Activated CD4-positive, alpha-beta T cell treated with anti-CD3 and anti-CD28 coated beads, Interleukin-2, amount 10 ng/mL, durations not matched to agents 7 days and 5 days (primary cell): ENCODE data around the gene PWWP2B. TPM values are rescaled to one million over a fixed set of nuclear protein-coding genes. Genes with fewer than 3 reads are reported as not detected.
"Not testable (repeated sequence)": the region's sequence is repeated elsewhere in the genome, so short reads cannot be mapped to it uniquely, and the experiment has no call there.

Source experiments
- CTCF ChIA-PET: fragments of 350-600 bp; sonication (Branson Sonifier 250); formaldehyde crosslinking; loops from one replicate; lab custom pipeline; 2021; ENCODE audit warnings: antibody characterized with exemption; lab: Charles Lee
- POLR2A ChIA-PET: fragments of 350-600 bp; sonication (Branson Sonifier 250); formaldehyde crosslinking; loops from one replicate; lab custom pipeline; 2021; ENCODE audit warnings: antibody characterized with exemption; lab: Charles Lee
- DNase-seq: peaks from one replicate; pipeline ENCODE4 v3.0.0-alpha.2; 2020
- H3K27ac Mint-ChIP-seq: one replicate; pipeline ENCODE4 v1.8.0; 2021; ENCODE audit warnings: mild to moderate bottlenecking, moderate library complexity, mixed read lengths
- H3K27me3 Mint-ChIP-seq: one replicate; pipeline ENCODE4 v1.8.0; 2021; ENCODE audit warnings: mixed read lengths
- H3K36me3 Mint-ChIP-seq: one replicate; pipeline ENCODE4 v1.8.0; 2021; ENCODE audit warnings: low read depth, mixed read lengths
- H3K4me1 Mint-ChIP-seq: one replicate; pipeline ENCODE4 v1.8.0; 2021; ENCODE audit warnings: mixed read lengths
- H3K4me3 Mint-ChIP-seq: one replicate; pipeline ENCODE4 v1.8.0; 2021; ENCODE audit warnings: mild to moderate bottlenecking, moderate library complexity, mixed read lengths
- H3K9me3 Mint-ChIP-seq: one replicate; pipeline ENCODE4 v1.8.0; 2021; ENCODE audit warnings: mixed read lengths
- total RNA-seq, 2 experiments: library from RNA; stranded (reverse); gene quantifications; one replicate each; pipeline ENCODE4 v1.2.3, GENCODE V29; 2021

PWWP2B gene
- total RNA-seq, 2 experiments from 2014 or later = 8.1 to 9.3 TPM

DNA sequence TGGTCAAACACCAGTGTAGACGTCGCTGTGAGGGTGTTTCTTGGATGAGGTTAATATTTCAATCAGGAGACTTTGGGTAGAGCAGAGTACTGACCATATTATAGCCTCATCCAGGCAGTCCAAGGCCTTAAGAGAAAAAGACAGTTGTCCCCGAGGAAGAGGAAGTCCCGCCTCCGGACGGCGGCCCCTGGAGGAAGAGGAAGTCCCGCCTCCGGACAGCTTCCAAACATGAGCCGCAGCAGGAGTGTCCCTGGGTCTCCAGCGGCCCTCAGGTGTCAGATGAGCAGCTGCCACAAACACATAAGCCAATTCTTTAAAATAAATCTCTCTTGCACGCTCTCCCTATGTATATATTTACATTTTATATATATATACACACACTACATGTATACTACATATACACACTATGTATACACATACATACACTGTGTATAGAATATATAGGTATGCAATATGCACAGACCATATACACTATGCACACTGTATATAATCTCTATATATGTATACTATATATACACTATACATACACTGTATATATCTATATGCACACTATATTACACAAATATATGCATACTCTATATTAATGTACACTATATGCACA is 37.5 kb downstream of the PWWP2B start:
- ChIA-PET POLR2A (interaction anchor here (0.6 kb wide), 1 partner anchor 262 kb away, joined by 3 read pairs; no protein-coding TSS in a partner anchor), CTCF (interaction anchor here (0.8 to 2.4 kb wide), 3 partner anchors 9 to 35 kb away, joined by 3 to 6 read pairs (median 3); no protein-coding TSS in a partner anchor)
- H3K4me1 Mint-ChIP-seq = peaks cover 8% of the 10 kb centered on the region
- peak overlapping the region; percentile 62 for H3K27ac Mint-ChIP-seq
- no peak overlapping the region for H3K4me3 Mint-ChIP-seq
- no peaks in the 10 kb centered on the region for H3K27me3 Mint-ChIP-seq
- peak; percentile 61 for DNase-seq
- H3K9me3 Mint-ChIP-seq = no peaks in the 10 kb centered on the region
- no peaks in the 10 kb centered on the region for H3K36me3 Mint-ChIP-seq

DNA sequence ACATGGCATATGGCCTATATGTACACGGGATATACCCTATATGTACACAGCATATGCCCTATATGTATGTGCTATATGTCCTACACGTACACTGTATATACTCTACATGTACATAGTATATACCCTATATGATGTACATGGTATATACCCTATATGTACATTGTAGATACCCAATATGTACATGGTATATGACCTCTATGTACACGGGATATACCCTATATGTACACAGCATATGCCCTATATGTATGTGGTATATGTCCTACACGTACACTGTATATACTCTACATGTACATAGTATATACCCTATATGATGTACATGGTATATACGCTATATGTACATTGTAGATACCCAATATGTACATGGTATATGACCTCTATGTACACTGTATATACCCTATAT is 38.3 kb downstream of the PWWP2B start:
- H3K36me3 Mint-ChIP-seq, H3K27ac Mint-ChIP-seq, H3K4me1 Mint-ChIP-seq, H3K9me3 Mint-ChIP-seq, DNase-seq, CTCF ChIA-PET, H3K4me3 Mint-ChIP-seq, POLR2A ChIA-PET, H3K27me3 Mint-ChIP-seq: not testable (repeated sequence)

- H3K4me3 Mint-ChIP-seq, H3K9me3 Mint-ChIP-seq, H3K4me1 Mint-ChIP-seq, POLR2A ChIA-PET, DNase-seq, CTCF ChIA-PET, H3K27me3 Mint-ChIP-seq, H3K36me3 Mint-ChIP-seq, H3K27ac Mint-ChIP-seq: not testable (repeated sequence)
These were observed 39.1 kb downstream of the PWWP2B start for GRCh38 chr10:132436096-132436495.

DNA sequence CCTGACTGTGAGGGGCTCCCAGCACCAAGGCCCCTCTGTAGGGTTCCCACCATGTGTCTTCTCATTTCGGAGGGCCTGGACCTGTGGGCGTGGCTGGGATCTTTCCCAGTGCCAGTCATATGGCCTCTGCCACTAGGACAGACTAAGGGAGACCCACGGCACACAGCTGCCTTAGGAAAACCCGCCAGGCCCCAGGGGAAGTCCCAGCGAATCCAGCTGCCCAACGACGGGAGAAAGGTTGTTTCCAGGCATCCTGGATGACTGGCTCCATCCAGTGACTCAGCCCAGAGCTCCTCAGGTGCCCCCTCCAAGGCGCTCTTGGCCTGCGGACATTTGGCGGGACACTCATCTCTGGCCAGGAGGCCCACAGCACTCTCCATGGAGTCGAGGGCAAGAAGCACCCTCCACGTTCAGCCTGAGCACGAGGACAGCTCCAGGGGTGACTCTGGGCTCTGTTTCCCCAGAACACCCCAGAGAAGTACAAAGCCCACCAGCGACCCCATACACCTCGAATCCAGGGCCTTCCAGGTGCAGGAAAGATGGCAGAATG is 39.9 kb downstream of the PWWP2B start:
- Mint-ChIP-seq H3K27ac (no peak overlapping the region), H3K4me3 (no peak overlapping the region), H3K4me1 (peaks cover 7% of the 10 kb centered on the region), H3K27me3 (no peaks in the 10 kb centered on the region), H3K36me3 (no peaks in the 10 kb centered on the region), H3K9me3 (peaks cover 2% of the 10 kb centered on the region)
- ChIA-PET POLR2A (no interaction called here), CTCF (no interaction called here)
- no peak for DNase-seq

DNA sequence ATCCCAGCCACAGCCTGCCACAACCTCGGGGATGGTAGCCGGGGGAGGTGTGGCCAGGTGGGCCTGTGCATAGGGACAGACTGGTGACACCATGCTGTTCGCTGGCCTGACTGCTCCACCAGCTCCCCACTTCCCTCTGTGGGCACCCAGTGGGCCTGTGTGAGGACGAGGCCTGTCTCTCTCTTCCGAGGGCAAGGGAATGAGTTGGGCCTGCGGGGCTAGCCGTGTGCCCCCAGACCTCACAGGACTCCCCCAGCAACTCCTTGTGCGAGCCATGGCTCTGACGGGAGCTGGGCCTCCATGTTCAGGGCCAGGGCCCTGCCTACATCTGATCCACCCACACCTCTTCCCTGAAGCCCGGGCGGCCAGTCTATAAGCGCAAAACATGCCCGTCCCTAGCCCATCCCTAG is 40.5 kb downstream of the PWWP2B start:
- no peaks in the 10 kb centered on the region for H3K27me3 Mint-ChIP-seq
- H3K4me3 Mint-ChIP-seq = no peak overlapping the region
- H3K4me1 Mint-ChIP-seq = peaks cover 10% of the 10 kb centered on the region
- no peak for DNase-seq
- H3K9me3 Mint-ChIP-seq = peaks cover 5% of the 10 kb centered on the region
- no peak overlapping the region for H3K27ac Mint-ChIP-seq
- ChIA-PET CTCF (interaction anchor here (0.9 kb wide), 1 partner anchor 9 kb away, joined by 4 read pairs; no protein-coding TSS in a partner anchor), POLR2A (no interaction called here)
- no peaks in the 10 kb centered on the region for H3K36me3 Mint-ChIP-seq

DNA sequence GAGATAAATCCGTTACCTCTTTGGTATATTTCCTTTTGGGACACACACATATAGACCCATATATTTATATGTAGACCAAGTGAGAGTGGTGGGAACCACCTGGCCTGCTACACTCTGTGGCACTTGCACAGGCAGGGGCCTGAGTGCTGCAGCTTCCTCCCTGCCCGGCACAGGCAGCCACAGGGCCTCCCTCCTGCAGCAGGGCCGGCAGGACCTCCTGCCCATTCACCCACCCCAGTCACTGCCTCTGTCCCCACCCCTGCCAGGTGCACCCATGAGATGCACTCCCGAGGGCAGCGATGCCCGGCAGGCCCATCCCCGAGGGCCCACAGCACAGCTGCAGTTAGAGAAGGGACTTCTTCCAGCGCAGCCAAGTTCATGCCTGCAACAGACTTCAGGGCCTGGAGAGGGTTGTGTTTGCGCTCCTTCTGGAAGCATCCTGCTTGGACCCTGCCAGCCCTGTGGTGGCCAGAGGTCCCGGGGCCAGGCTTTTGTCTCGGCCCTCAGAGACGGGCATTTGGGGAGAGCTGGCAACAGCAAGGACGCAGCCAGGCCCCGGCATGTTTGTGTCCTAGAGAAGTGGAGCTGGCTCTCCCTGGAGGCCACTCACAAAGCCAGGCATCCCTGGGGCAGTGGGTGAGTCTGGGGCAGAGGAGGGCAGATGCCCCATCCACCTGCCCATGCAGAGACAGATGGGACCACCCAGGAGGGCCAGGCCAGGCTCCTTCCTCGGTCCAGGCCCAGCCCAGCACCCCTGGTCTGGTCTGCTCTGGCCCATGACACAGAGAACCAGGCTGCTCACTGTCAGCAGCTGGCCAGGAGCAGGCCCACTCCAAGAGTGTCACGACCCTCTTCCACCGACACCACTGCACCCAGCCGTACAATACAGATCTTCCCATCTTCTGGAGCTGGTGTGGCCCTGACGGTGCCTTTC is 41.4 kb downstream of the PWWP2B start:
- ChIA-PET POLR2A (no interaction called here), CTCF (interaction anchor here (0.9 to 1.5 kb wide), 2 partner anchors 8 to 19 kb away, joined by 3 to 4 read pairs; no protein-coding TSS in a partner anchor)

DNA sequence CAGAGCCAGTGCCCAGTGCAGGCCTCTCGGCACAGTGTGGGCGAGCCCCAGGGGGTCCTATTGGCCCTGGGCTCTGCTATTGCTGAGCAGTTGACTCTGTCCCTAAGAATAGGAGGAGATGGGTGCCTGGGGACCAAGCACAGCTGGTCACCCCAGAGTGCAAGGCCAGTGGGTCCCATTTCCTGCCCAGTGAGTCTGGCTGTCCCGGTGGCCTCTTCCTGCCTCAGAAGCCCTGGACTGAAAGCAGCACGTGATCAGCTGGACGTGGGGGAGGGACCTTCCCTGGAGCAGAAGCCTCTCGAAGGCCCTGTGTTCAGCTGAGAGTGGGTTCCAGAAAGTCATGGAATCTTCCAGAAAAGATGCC is 42.0 kb downstream of the PWWP2B start:
- no peak for DNase-seq
- H3K36me3 Mint-ChIP-seq = no peaks in the 10 kb centered on the region
- CTCF ChIA-PET = interaction anchor here (1.5 kb wide), 1 partner anchor 19 kb away, joined by 3 read pairs; no protein-coding TSS in a partner anchor
- no peaks in the 10 kb centered on the region for H3K27me3 Mint-ChIP-seq
- peaks cover 5% of the 10 kb centered on the region for H3K9me3 Mint-ChIP-seq
- H3K27ac Mint-ChIP-seq = peak overlapping the region; percentile 57
- H3K4me3 Mint-ChIP-seq = no peak overlapping the region
- POLR2A ChIA-PET = no interaction called here
- peaks cover 12% of the 10 kb centered on the region for H3K4me1 Mint-ChIP-seq

More for the DNA sequence above, 41.4 kb downstream of the PWWP2B start:
- peaks cover 10% of the 10 kb centered on the region for H3K4me1 Mint-ChIP-seq
- H3K27ac Mint-ChIP-seq = peak overlapping the region; percentile 57
- peaks cover 5% of the 10 kb centered on the region for H3K9me3 Mint-ChIP-seq
- H3K27me3 Mint-ChIP-seq = no peaks in the 10 kb centered on the region
- no peak overlapping the region for H3K4me3 Mint-ChIP-seq
- H3K36me3 Mint-ChIP-seq = no peaks in the 10 kb centered on the region
- no peak for DNase-seq

DNA sequence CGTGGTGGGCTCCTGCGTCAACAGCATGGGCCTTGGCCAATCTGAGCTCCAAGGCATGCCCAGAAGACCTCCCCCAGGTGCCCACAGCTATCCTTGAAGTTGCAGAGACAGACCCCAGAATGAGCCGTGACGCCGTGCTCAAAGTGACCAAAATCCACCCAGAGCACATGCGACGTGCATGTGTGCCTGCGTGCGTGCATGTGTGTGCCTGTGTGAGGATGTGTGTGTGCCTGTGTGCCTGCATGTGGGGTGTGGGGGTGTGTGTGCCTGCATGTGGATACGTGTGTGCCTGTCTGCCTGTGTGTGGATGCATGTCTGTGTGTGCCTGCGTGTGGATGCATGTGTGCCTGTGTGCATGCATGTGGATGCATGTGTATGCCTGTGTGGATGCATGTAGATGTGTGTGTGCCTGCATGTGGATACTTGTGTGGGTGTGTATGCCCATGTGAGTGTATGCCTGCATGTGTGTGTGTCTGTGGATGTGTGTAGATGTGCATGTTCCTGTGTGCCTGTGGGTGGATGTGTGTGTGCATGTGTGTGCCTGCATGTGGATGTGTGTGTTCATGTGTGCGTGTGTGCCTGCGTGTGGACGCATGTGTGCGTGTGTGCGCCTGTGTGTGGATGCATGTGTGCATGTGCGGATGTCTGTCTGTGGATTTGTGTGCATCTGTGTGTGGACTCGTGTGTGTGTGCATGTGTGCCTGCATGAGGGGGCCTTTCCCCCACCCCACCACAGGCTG is 42.6 kb downstream of the PWWP2B start:
- H3K36me3 Mint-ChIP-seq = no peaks in the 10 kb centered on the region
- POLR2A ChIA-PET = no interaction called here
- H3K27me3 Mint-ChIP-seq = no peaks in the 10 kb centered on the region
- DNase-seq = no peak
- CTCF ChIA-PET = interaction anchor here (1.5 kb wide), 1 partner anchor 20 kb away, joined by 3 read pairs; no protein-coding TSS in a partner anchor
- H3K4me1 Mint-ChIP-seq = peaks cover 11% of the 10 kb centered on the region
- H3K4me3 Mint-ChIP-seq = no peak overlapping the region
- no peak overlapping the region for H3K27ac Mint-ChIP-seq
- peaks cover 5% of the 10 kb centered on the region for H3K9me3 Mint-ChIP-seq

GRCh38 chr10:132440791-132441565 is 44.0 kb downstream of the PWWP2B start:
- no peak overlapping the region for H3K4me3 Mint-ChIP-seq
- no peaks in the 10 kb centered on the region for H3K36me3 Mint-ChIP-seq
- peaks cover 5% of the 10 kb centered on the region for H3K9me3 Mint-ChIP-seq
- H3K4me1 Mint-ChIP-seq = peaks cover 21% of the 10 kb centered on the region
- H3K27ac Mint-ChIP-seq = peak overlapping the region; percentile 72
- ChIA-PET CTCF (interaction anchor here (0.8 kb wide), 1 partner anchor 14 kb away, joined by 3 read pairs; no protein-coding TSS in a partner anchor), POLR2A (no interaction called here)
- H3K27me3 Mint-ChIP-seq = no peaks in the 10 kb centered on the region
- DNase-seq = no peak

DNA sequence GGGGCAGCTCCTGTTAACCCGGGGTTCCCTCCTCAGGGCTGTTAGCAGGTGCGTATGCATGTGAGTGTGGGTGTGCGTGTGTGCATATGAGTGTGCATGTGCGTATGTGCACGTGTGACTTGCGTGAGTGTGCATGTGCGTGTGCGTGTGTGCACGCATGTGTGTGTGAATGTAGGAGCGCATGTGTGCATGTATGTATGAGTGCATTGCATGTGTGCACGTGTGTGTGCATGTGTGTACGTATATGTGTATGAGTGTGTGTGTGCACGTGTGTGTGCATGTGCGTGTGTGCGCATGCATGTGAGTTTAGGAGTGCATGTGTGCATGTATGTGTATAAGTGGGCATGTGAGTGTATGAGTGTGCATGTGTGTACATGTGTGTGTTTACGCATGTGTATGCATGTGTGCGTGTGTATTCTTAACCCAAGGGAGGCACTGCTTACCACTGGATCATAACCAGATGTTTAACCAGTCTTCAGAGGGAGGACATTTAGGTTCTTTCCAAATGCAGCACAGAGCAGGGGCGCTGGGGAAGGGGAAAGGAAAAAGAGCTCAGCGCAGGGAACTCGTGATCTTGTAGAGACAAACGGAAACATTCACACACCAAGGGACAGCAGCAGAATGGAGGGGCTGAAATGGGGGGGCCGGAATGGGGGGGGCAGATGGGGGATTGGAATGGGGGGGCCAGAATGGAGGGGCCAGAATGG is 45.0 kb downstream of the PWWP2B start:
- Mint-ChIP-seq H3K4me1 (peaks cover 28% of the 10 kb centered on the region), H3K27ac (peak overlapping the region; percentile 73), H3K4me3 (no peak overlapping the region), H3K36me3 (no peaks in the 10 kb centered on the region), H3K9me3 (peaks cover 5% of the 10 kb centered on the region), H3K27me3 (no peaks in the 10 kb centered on the region)
- POLR2A ChIA-PET = no interaction called here
- DNase-seq = no peak
- CTCF ChIA-PET = interaction anchor here (0.8 kb wide), 1 partner anchor 13 kb away, joined by 3 read pairs; no protein-coding TSS in a partner anchor

GRCh38 chr10:132442636-132443035 is 45.6 kb downstream of the PWWP2B start:
- Mint-ChIP-seq H3K9me3 (peaks cover 5% of the 10 kb centered on the region), H3K36me3 (no peaks in the 10 kb centered on the region), H3K4me3 (no peak overlapping the region), H3K27me3 (no peaks in the 10 kb centered on the region), H3K27ac (no peak overlapping the region), H3K4me1 (peaks cover 33% of the 10 kb centered on the region)
- CTCF ChIA-PET = no interaction called here
- no peak for DNase-seq
- POLR2A ChIA-PET = no interaction called here
